Mesenchymal stem cell (in vitro differentiated cells and primary cell): Measurements from ENCODE around the gene NCOA7.

Experiments used
- DNase-seq: peaks from one replicate; pipeline ENCODE4 v3.0.0-alpha.2; 2013
- H2AFZ ChIP-seq: one replicate; pipeline ENCODE4 v1.6.1; 2013; ENCODE audit warnings: low read depth, mild to moderate bottlenecking, control low read depth, inconsistent platforms, low read length, moderate library complexity
- H2AK5ac ChIP-seq: 2 replicates; pipeline ENCODE4 v1.6.1; 2013; ENCODE audit warnings: low read length, moderate library complexity, mild to moderate bottlenecking, inconsistent platforms; ENCODE audit not compliant: severe bottlenecking
- H2BK120ac ChIP-seq: one replicate; pipeline ENCODE4 v1.6.1; 2013; ENCODE audit warnings: low read depth, mild to moderate bottlenecking, inconsistent platforms, low read length, moderate library complexity
- H2BK12ac ChIP-seq, 2 experiments: one replicate each; pipeline ENCODE4 v1.6.1; 2013; ENCODE audit warnings: inconsistent platforms in 2 of 2, low read length in 2 of 2, mild to moderate bottlenecking in 2 of 2, moderate library complexity in 2 of 2, control low read depth in 1 of 2
- H2BK15ac ChIP-seq: one replicate; pipeline ENCODE4 v1.6.1; 2013; ENCODE audit warnings: mild to moderate bottlenecking, low read depth, inconsistent platforms; ENCODE audit not compliant: poor library complexity, severe bottlenecking
- H2BK5ac ChIP-seq: 2 replicates; pipeline ENCODE4 v1.6.1; 2013; ENCODE audit warnings: low read depth, mild to moderate bottlenecking, low read length, control low read depth, inconsistent platforms; ENCODE audit not compliant: poor library complexity, severe bottlenecking
- H3K14ac ChIP-seq, 2 experiments: one replicate each; pipeline ENCODE4 v1.6.1; 2013; ENCODE audit warnings: inconsistent platforms in 2 of 2, low read length in 2 of 2, control low read depth in 1 of 2, mild to moderate bottlenecking in 1 of 2, moderate library complexity in 1 of 2
- H3K18ac ChIP-seq, 2 experiments: one replicate each; pipeline ENCODE4 v1.6.1; 2013; ENCODE audit warnings: inconsistent platforms in 2 of 2, low read length in 2 of 2, control low read depth in 1 of 2, low read depth in 1 of 2, mild to moderate bottlenecking in 1 of 2
- H3K23ac ChIP-seq, 2 experiments: one replicate each; pipeline ENCODE4 v1.6.1; 2013; ENCODE audit warnings: inconsistent platforms in 2 of 2, low read length in 2 of 2, mild to moderate bottlenecking in 2 of 2, moderate library complexity in 2 of 2, control low read depth in 1 of 2
- H3K27ac ChIP-seq: 2 replicates; pipeline ENCODE4 v1.5.1; 2013; ENCODE audit warnings: mild to moderate bottlenecking, moderate library complexity, low read length, control low read depth, inconsistent platforms; ENCODE audit not compliant: poor library complexity, severe bottlenecking
- H3K27me3 ChIP-seq, 2 experiments: 2 replicates each; pipeline versions ENCODE4 v1.6.1 to v1.7.0; 2013; ENCODE audit warnings: low read length in 2 of 2, mild to moderate bottlenecking in 2 of 2, moderate library complexity in 2 of 2, control low read depth in 1 of 2, inconsistent platforms in 1 of 2; ENCODE audit not compliant: control insufficient read depth in 1 of 2, insufficient read depth in 1 of 2
- H3K36me3 ChIP-seq, 2 experiments: 2 replicates each; pipeline versions ENCODE4 v1.6.1 to v1.7.0; 2013; ENCODE audit warnings: low read length in 2 of 2, control low read depth in 1 of 2, inconsistent platforms in 1 of 2, low read depth in 1 of 2, mild to moderate bottlenecking in 1 of 2; ENCODE audit not compliant: insufficient read depth in 2 of 2, control insufficient read depth in 1 of 2
- H3K4ac ChIP-seq, 2 experiments: one replicate each; pipeline ENCODE4 v1.6.1; 2013; ENCODE audit warnings: inconsistent platforms in 2 of 2, low read length in 2 of 2, mild to moderate bottlenecking in 2 of 2, moderate library complexity in 2 of 2, control low read depth in 1 of 2, low read depth in 1 of 2
- H3K4me1 ChIP-seq: 2 replicates; pipeline ENCODE4 v1.6.1; 2013; ENCODE audit warnings: low read depth, low read length, control low read depth; ENCODE audit not compliant: control insufficient read depth, insufficient read depth
- H3K4me2 ChIP-seq: 2 replicates; pipeline ENCODE4 v1.6.1; 2013; ENCODE audit warnings: low read length, mild to moderate bottlenecking, inconsistent platforms; ENCODE audit not compliant: poor library complexity, severe bottlenecking
- H3K4me3 ChIP-seq, 2 experiments: 2 replicates each; pipeline versions ENCODE4 v1.5.1 to v1.7.0; 2013; ENCODE audit warnings: low read length in 2 of 2, mild to moderate bottlenecking in 2 of 2, control low read depth in 1 of 2, low read depth in 1 of 2; ENCODE audit not compliant: insufficient read depth in 1 of 2
- H3K79me1 ChIP-seq: replicated peaks from 2 replicates; pipeline ENCODE4 v1.6.1; 2013; ENCODE audit warnings: mild to moderate bottlenecking, control low read depth, low read length, inconsistent platforms; ENCODE audit not compliant: poor library complexity, severe bottlenecking
- H3K9ac ChIP-seq: 2 replicates; pipeline ENCODE4 v1.7.0; 2013; ENCODE audit warnings: mild to moderate bottlenecking, low read length, moderate library complexity
- H3K9me3 ChIP-seq: 2 replicates; pipeline ENCODE4 v1.7.0; 2013; ENCODE audit warnings: mild to moderate bottlenecking, low read length; ENCODE audit not compliant: control insufficient read depth
- H4K8ac ChIP-seq: one replicate; pipeline ENCODE4 v1.6.1; 2013; ENCODE audit warnings: inconsistent platforms, mild to moderate bottlenecking, low read length, moderate library complexity
- H4K91ac ChIP-seq: one replicate; pipeline ENCODE4 v1.6.1; 2013; ENCODE audit warnings: mild to moderate bottlenecking, low read length, inconsistent platforms
- WGBS: methylation state at CpG from one replicate; pipeline ENCODE4 v1.1.7; 2013; ENCODE audit warnings: mixed read lengths; 5-methylcytosine and 5-hydroxymethylcytosine counted together

The NCOA7 gene

DNA sequence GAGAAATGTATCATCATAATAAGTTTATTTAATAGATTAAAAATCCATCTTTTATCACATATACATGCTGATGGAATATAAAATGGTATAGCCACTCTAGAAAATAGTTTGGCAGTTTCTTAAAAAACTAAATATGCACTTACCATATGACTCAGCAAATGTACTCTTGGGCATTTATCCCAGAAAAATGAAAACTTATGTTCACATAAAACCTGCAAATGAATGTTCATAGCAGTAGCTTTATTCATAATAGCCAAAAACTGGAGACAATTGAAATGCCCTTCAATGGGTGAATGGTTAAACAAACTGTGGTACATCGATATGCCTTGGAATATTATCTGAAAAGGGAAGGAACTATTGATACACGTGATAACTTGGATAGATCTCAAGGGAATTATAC, 6.4 kb upstream of the NCOA7 start:
- Histone ChIP-seq H3K4me1 (peaks cover 2% of the 10 kb centered on the region), H3K79me1 (peaks cover 3% of the 10 kb centered on the region), H2AFZ (no peak overlapping the region), H3K27ac (no peak overlapping the region), H3K9me3 (no peaks in the 10 kb centered on the region), H3K4ac (no peak overlapping the region), H2BK12ac (no peak overlapping the region), H3K4me3 (no peak overlapping the region), H3K14ac (no peak overlapping the region), H3K27me3 (no peaks in the 10 kb centered on the region), H2AK5ac (no peak overlapping the region), H2BK120ac (no peak overlapping the region), H3K18ac (no peak overlapping the region), H2BK5ac (no peak overlapping the region), H3K23ac (no peak overlapping the region), H3K9ac (no peak overlapping the region), H4K8ac (no peak overlapping the region), H3K4me2 (no peak overlapping the region), H3K36me3 (no peaks in the 10 kb centered on the region), H4K91ac (no peak overlapping the region), H2BK15ac (no peak overlapping the region)
- 94% methylated on average over 2 of the region's 2 CpGs for whole genome bisulfite sequencing
- no peak for DNase-seq

DNA sequence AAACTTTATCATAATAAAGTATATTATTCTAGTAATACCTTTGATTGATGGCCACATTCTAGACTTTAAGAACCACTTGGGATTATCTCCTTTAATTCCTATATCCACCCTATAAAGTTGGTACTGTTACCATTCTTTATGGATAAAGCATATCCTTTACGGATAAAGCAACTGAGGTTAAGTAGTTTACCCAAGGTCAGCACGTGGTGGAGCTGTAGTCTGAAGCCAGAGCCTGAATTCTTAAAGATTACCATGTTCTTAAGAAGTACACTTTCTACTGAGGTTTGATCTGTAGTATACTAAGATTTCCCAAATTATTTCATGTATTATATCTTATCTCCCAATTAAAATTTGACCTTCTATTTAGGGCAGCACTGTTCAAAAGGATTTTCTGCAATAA, 3.0 kb upstream of the NCOA7 start:
- no peaks in the 10 kb centered on the region for H3K36me3 ChIP-seq
- H3K27me3 ChIP-seq = no peaks in the 10 kb centered on the region
- H2BK120ac ChIP-seq = no peak overlapping the region
- H3K9ac ChIP-seq = peak overlapping the region; percentile 12
- H2BK15ac ChIP-seq = no peak overlapping the region
- no peak overlapping the region for H2BK12ac ChIP-seq
- no peaks in the 10 kb centered on the region for H3K9me3 ChIP-seq
- no peak overlapping the region for H4K8ac ChIP-seq
- no peak overlapping the region for H3K4me3 ChIP-seq
- no peak overlapping the region for H3K27ac ChIP-seq
- H2AK5ac ChIP-seq = no peak overlapping the region
- 42% methylated on average over 2 of the region's 2 CpGs for WGBS
- peaks cover 8% of the 10 kb centered on the region for H3K4me1 ChIP-seq
- no peak overlapping the region for H4K91ac ChIP-seq
- no peak overlapping the region for H3K18ac ChIP-seq
- no peak overlapping the region for H3K14ac ChIP-seq
- no peak overlapping the region for H3K4ac ChIP-seq
- no peak overlapping the region for H2BK5ac ChIP-seq
- H3K23ac ChIP-seq = no peak overlapping the region
- H2AFZ ChIP-seq = no peak overlapping the region
- no peak overlapping the region for H3K4me2 ChIP-seq
- peaks cover 3% of the 10 kb centered on the region for H3K79me1 ChIP-seq
- no peak for DNase-seq

- H3K27me3 ChIP-seq = no peaks in the 10 kb centered on the region
- H3K23ac ChIP-seq = no peak overlapping the region
- peak overlapping the region; percentile 32 for H3K27ac ChIP-seq
- no peak overlapping the region for H2AK5ac ChIP-seq
- H3K4me3 ChIP-seq = peak overlapping the region in 1 of 2 experiments; percentile 97
- no peak overlapping the region for H2AFZ ChIP-seq
- no peak for DNase-seq
- no peak overlapping the region for H2BK120ac ChIP-seq
- no peak overlapping the region for H2BK5ac ChIP-seq
- 97% methylated on average over 1 of the region's 1 CpG for WGBS
- peak overlapping the region; percentile 90 for H3K9ac ChIP-seq
- no peak overlapping the region for H4K91ac ChIP-seq
- no peak overlapping the region for H3K18ac ChIP-seq
- no peak overlapping the region for H2BK15ac ChIP-seq
- no peaks in the 10 kb centered on the region for H3K9me3 ChIP-seq
- H3K79me1 ChIP-seq = peaks cover 2% of the 10 kb centered on the region
- H3K4me2 ChIP-seq = no peak overlapping the region
- no peak overlapping the region for H4K8ac ChIP-seq
- no peak overlapping the region for H3K4ac ChIP-seq
- no peak overlapping the region for H3K14ac ChIP-seq
- H3K4me1 ChIP-seq = peaks cover 8% of the 10 kb centered on the region
- no peaks in the 10 kb centered on the region for H3K36me3 ChIP-seq
- no peak overlapping the region for H2BK12ac ChIP-seq
Observed at GRCh38 chr6:125789167-125789566, 1.6 kb upstream of the NCOA7 start.

DNA sequence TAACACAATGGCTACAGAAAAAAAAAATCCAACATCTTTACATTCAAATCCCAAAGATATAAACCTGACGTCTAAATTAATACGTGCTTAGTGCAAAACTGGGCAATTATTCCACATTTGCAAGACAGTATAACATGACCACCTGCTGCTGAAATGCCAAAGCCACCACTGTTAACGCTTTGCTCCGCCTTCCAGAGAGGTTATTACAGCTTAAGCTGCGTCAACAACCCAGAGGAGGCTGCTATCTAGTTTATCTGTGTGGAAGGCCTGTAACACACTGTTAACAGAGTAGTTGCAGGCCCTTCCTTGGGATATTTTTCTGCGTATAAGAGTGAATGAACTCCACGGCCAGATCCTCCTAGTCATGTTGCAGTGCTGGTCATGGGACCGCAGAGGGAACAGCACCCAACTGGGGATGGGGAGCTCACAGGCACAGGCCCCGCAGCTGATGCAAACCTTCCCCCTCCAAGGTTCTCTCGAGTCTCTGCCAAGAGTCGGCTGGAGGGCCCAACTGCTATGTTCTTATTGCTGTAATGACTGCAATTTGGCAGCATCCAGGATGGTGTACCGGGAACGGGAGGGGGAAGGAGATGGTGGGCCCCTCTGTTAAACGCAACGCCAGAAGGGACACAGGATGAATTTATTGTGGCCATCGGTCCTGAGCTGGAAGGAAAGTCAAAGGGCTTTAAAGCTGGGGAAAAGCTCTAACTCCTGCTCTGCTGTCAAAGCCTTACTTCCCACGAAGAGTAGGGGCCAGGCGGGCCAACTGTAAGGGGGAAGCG, 993 bp upstream of the NCOA7 start:
- H3K4me3 ChIP-seq = peak overlapping the region; percentile 95 to 97
- H3K4me2 ChIP-seq = peak overlapping the region; percentile 51
- no peaks in the 10 kb centered on the region for H3K36me3 ChIP-seq
- H3K27ac ChIP-seq = peak overlapping the region; percentile 84
- WGBS = 21% methylated on average over 18 of the region's 19 CpGs
- no peak overlapping the region for H2BK5ac ChIP-seq
- H2AFZ ChIP-seq = peak overlapping the region; percentile 30
- no peak overlapping the region for H2AK5ac ChIP-seq
- peak overlapping the region; percentile 90 for H3K9ac ChIP-seq
- peak overlapping the region in 1 of 2 experiments; percentile 14 for H3K23ac ChIP-seq
- H3K14ac ChIP-seq = peak overlapping the region in 1 of 2 experiments; percentile 53
- peak overlapping the region; percentile 62 for H2BK15ac ChIP-seq
- peak overlapping the region; percentile 80 for H4K91ac ChIP-seq
- peaks cover 2% of the 10 kb centered on the region for H3K79me1 ChIP-seq
- H3K27me3 ChIP-seq = no peaks in the 10 kb centered on the region
- DNase-seq = peak; percentile 75
- peak overlapping the region in 1 of 2 experiments; percentile 43 for H2BK12ac ChIP-seq
- peaks cover 8% of the 10 kb centered on the region for H3K4me1 ChIP-seq
- H3K4ac ChIP-seq = peak overlapping the region; percentile 20 to 92
- H3K9me3 ChIP-seq = no peaks in the 10 kb centered on the region
- H4K8ac ChIP-seq = peak overlapping the region; percentile 90
- H2BK120ac ChIP-seq = peak overlapping the region; percentile 91
- H3K18ac ChIP-seq = peak overlapping the region; percentile 94 to 95
